ENCODE results near the gene SLC6A9. TPM values are rescaled to one million over a fixed set of nuclear protein-coding genes. Genes with fewer than 3 reads are reported as not detected.

Gene SLC6A9
- total and polyA plus RNA-seq, 2 of the 8 experiments (the other 6 are each of a cell fraction or from before 2014, with no cell fraction given), result 20.2 to 24.2 TPM

DNA sequence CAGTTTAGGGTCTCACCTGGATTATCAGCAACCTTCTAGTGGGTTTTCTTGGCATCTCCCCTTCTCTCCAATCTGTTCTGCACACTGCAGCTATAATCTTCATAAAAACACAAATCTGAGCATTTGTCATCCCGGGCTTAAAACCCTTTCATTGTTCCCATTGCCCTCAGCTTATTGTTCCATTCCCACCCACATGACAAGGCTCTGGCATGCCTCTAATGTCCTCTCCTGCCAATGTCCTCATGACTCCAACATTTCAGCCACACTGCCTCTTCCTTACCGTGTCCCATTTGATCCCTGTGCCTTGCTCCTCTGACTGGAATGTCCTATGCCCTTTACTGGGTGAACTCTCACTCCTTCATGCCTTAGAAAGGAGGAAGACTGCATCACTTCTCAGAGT lies 68.9 kb downstream of the SLC6A9 start (continued):
- TF ChIP-seq SIX5 (IDR thresholded peaks at IDR 0.05; ENCODE audit: low read depth, low read length), result no peak
- no peak for TF ChIP-seq EZH2 (IDR thresholded peaks at IDR 0.05; ENCODE audit: low read depth, low read length, severe bottlenecking)
- TF ChIP-seq EP300 (IDR thresholded peaks at IDR 0.05; ENCODE audit: borderline replicate concordance in 1 of 2, low read depth in 2 of 2, low read length in 2 of 2), result no peak
- no peak for TF ChIP-seq POU5F1 (IDR thresholded peaks at IDR 0.05; ENCODE audit: low read depth, low read length)
- TF ChIP-seq RNF2 (IDR thresholded peaks at IDR 0.05; ENCODE audit: borderline replicate concordance, low read depth, low read length, missing control alignments, poor library complexity, severe bottlenecking), result no peak
- no peak for TF ChIP-seq KDM5A (IDR thresholded peaks at IDR 0.05; ENCODE audit: low read length)

All from H1 (cell line).